ENCODE results near the gene PRPF31. TPM values are rescaled to one million over a fixed set of nuclear protein-coding genes. Genes with fewer than 3 reads are reported as not detected.

The PRPF31 gene
- total and polyA plus RNA-seq, 9 of the 15 experiments (the other 6 are each of a cell fraction or from before 2014, with no cell fraction given), result 5.8 to 92.2 (median 69.2) TPM

GRCh38 chr19:54137699-54138488 is 22.3 kb downstream of the PRPF31 start, which contains the start of gene CNOT3 (continued):
- TF ChIP-seq TSHZ1 (CRISPR knock-in tag; IDR thresholded peaks at IDR 0.05) (no peak), RAD21 (CRISPR knock-in tag; conservative IDR thresholded peaks at IDR 0.05 in 1 of 2, IDR thresholded peaks at IDR 0.05 in 1 of 2) (no peak), GTF2F1 (IDR thresholded peaks at IDR 0.05; ENCODE audit: low read depth, low read length) (no peak), SREBF1 (IDR thresholded peaks at IDR 0.05; ENCODE audit: borderline replicate concordance, low read depth, low read length) (no peak), BCLAF1 (IDR thresholded peaks at IDR 0.05; ENCODE audit: borderline replicate concordance in 1 of 2, control insufficient read depth in 1 of 2, low read depth in 2 of 2, low read length in 1 of 2) (no peak), ZNF146 (CRISPR knock-in tag; IDR thresholded peaks at IDR 0.05; ENCODE audit: unreplicated experiment) (no peak), ZNF609 (CRISPR knock-in tag; IDR thresholded peaks at IDR 0.05; ENCODE audit: borderline replicate concordance) (no peak), CREB3L1 (IDR thresholded peaks at IDR 0.05; ENCODE audit: borderline replicate concordance, low read depth) (no peak), ZNF444 (CRISPR knock-in tag; IDR thresholded peaks at IDR 0.05) (no peak)
